SIG-M5 treated with dmso at 0.1 percent for 504 hours (cell line): ENCODE results near the gene VTN.

Experiments
- DNase-seq: peaks from one replicate; lab custom pipeline; 2025; ENCODE audit not compliant: unreplicated experiment; lab: John Stamatoyannopoulos, UW

The VTN gene

GRCh38 chr17:28396635-28397239 lies 26.6 kb upstream of the VTN start:
- no peak for DNase-seq

DNA sequence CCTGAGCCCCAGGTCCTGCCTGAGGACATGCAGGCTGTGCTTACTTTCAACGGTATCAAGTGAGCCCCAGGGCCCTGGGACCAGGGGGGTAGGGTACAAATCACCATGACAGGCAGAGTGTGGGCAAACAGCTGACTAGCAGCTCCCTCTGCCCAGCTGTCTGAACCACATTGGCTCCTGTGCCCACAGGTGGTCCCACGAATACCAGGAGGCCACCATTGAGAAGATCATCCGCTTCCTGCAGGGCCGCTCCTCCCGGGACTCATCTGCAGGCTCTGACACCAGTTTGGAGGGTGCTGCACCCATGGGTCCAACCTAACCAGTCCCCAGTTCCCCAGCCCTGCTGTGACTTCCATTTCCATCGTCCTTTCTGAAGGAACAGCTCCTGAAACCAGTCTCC lies 25.9 kb upstream of the VTN start:
- no peak for DNase-seq

DNA sequence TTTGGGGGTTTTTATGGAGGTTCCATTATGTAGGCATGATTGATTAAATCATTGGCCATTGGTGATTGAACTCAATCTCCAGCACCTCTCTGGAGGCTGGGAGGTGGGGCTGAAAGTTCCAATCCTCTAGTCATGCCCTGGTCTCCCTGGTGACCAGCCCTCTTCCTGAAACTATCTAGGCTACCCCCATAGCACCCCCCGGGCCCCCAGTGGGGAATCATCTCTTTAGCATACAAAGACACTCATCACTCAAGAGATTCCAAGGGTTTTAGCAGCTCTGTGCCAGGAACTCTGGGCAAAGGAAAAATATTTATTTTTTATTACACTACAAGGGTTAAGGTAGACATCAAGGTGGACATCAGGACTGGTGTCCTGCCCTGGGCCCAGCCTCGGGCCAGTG lies 25.3 kb upstream of the VTN start:
- DNase-seq, result no peak

GRCh38 chr17:28394337-28395116 lies 24.4 kb upstream of the VTN start:
- no peak for DNase-seq

GRCh38 chr17:28392491-28392890 lies 22.4 kb upstream of the VTN start:
- DNase-seq, result no peak

GRCh38 chr17:28391401-28391800 lies 21.3 kb upstream of the VTN start:
- no peak for DNase-seq

DNA sequence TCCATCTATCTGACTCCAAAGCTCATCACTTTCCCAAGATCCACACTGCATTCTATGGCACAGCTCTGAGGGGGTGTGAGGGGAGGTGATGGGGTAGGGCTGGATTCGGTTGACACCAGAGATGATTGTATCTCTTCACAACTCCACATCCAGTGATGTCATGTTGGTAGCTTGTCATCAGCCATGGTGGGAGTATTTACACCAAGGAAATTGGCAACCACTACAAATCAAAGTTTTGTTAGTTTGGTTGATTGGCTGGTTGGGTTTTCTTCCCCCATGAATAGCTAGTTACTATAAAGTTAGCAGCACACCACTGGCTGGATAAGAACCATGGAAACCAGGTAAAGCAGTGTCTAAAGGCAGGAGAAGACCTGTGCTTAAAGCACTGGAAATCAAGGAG lies 20.9 kb upstream of the VTN start:
- no peak for DNase-seq

GRCh38 chr17:28390563-28390962 lies 20.5 kb upstream of the VTN start:
- no peak for DNase-seq

DNA sequence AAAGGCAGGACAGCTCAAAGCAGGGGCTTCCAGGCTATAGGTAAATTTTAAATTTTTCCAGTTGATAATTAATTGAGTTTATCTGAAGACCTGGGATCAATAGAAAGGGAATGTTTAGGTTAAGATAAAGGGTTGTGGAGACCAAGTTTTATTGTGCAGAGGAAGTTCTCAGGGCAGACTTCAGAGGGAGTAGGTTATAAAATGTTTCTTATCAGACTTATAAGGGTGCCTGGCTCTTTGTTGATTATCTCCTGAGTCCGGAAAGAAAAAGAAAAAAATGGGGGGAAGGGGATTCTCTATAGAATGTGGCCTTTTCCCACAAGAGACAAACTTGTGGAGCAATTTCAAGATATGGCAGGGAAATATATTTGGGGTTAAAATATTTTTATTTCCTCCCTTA lies 20.0 kb upstream of the VTN start:
- DNase-seq, result no peak

DNA sequence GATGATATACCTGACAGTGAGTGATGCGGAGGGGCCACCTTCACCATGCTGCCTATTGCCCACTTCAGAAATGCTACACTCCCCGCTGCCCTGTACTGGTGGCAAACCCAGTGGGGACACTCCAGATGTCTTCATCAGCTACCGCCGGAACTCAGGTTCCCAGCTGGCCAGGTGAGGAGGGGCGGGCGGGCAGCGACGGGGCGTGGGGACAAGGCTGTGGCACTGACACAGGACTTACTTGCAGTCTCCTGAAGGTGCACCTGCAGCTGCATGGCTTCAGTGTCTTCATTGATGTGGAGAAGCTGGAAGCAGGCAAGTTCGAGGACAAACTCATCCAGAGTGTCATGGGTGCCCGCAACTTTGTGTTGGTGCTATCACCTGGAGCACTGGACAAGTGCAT lies 18.0 kb upstream of the VTN start:
- DNase-seq, result no peak

DNA sequence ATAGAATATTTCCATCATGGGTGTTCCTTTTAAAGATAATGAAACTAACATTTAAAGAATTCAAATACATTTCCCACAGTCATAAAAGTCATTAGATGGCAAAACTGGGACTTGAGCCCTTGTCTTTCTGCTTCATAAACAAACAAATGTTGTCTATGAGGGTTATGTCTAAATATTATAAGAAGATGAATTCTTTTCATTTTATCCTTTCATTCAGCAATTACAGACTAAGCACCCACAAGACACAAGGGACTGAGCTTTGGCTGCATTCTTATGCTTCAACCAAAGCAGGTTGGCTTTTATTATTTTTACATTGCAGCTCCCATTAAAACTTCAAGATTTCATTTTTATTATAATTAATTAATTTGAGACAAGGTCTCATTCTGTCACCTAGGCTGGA lies 16.3 kb upstream of the VTN start:
- no peak for DNase-seq

DNA sequence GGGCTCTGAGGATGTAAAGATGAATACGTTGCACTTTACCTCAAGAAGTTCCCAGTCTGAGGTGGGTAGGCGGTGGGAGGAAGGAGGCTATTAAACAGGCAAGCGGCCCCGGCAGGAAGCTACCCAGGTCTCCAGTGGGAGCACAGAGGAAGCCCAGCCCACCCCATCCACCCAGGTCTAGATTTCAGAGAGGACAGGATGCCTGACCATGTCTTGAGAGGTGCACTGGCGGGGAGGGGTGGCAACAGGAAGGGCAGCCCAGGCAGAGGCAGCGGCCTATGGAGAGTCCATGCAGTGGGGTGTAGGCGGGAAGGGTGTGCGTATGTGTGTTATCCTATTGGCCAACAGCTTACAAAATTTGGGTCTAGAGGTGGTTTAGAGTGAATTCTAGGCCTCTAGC lies 15.3 kb upstream of the VTN start:
- DNase-seq, result no peak

- DNase-seq, result no peak
These were observed 14.9 kb upstream of the VTN start for GRCh38 chr17:28385037-28385400.

DNA sequence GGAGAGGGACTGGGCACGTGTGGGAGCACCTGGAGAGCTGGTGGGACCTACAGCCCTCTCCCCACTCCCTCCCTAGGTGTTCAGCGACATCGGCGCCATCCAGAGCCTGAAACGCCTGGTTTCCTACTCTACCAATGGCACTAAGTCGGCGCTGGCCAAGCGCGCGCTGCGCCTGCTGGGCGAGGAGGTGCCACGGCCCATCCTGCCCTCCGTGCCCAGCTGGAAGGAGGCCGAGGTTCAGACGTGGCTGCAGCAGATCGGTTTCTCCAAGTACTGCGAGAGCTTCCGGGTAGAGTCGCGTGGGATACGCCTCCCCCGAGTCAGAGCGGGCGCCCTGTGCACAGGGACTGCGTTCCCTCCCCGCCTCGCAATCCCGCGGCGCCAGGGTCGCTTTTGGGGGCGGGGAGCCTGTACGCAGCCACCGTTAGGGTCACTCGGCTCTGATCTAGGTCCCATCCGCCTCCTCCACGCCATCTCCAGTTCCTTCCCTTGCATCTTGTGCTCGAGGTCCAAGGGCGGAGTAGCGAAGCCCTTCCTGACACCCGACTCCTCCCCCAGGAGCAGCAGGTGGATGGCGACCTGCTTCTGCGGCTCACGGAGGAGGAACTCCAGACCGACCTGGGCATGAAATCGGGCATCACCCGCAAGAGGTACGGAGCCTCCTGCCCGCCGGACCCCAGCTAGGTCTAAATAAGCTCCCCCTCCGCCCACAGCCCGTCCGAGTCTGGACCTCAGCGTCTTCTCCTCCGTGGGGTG lies 14.4 kb upstream of the VTN start:
- DNase-seq, result peak; percentile 80

- no peak for DNase-seq
These were observed 11.2 kb upstream of the VTN start for GRCh38 chr17:28381141-28381825.

GRCh38 chr17:28379814-28380801 lies 10.0 kb upstream of the VTN start:
- DNase-seq, result peak; percentile 94

DNA sequence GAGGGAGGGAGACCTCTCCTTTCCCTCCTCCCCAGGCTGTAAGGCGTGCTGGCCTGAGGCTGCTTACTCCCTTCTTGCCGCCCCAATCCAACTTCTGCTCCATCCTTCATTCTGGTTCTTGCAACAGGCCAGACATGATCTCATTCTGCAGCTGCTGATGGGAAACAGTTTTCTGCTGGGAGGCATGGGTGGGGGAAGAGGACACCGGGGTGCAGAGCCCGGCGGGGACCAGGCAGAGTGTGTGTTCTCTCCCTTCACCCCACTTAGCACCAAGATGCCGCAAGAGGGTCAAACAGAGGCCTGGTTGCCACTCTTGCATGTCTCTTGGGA lies 2.8 kb upstream of the VTN start:
- DNase-seq, result no peak

GRCh38 chr17:28372203-28372944 lies 2.3 kb upstream of the VTN start:
- DNase-seq, result no peak

- peak; percentile 59 for DNase-seq
These were observed 1.4 kb upstream of the VTN start, which contains the start of gene SARM1 for GRCh38 chr17:28371245-28372202. Gene SARM1, plus strand, starts transcription at chr17:28371694. Its CDS starts 339 bp downstream, at chr17:28372033.
